Suppressor macrophage treated with lipopolysaccharide for 1 hour (primary cell): ENCODE data around the gene SLC9A5.
A peak's percentile ranks its signal among the peaks of the same experiment; 100 is the strongest.

Experiments
- DNase-seq, 3 donors: peaks; one replicate each; pipeline ENCODE4 v3.0.0-alpha.2; 2020 to 2022

SLC9A5 gene

GRCh38 chr16:67248401-67249177 is at the start of gene SLC9A5:
Gene SLC9A5 (plus strand): TSS chr16:67248979. CDS start chr16:67249015, 36 bp downstream.
- DNase-seq = peak in 1 of 3 donors; percentile 45

DNA sequence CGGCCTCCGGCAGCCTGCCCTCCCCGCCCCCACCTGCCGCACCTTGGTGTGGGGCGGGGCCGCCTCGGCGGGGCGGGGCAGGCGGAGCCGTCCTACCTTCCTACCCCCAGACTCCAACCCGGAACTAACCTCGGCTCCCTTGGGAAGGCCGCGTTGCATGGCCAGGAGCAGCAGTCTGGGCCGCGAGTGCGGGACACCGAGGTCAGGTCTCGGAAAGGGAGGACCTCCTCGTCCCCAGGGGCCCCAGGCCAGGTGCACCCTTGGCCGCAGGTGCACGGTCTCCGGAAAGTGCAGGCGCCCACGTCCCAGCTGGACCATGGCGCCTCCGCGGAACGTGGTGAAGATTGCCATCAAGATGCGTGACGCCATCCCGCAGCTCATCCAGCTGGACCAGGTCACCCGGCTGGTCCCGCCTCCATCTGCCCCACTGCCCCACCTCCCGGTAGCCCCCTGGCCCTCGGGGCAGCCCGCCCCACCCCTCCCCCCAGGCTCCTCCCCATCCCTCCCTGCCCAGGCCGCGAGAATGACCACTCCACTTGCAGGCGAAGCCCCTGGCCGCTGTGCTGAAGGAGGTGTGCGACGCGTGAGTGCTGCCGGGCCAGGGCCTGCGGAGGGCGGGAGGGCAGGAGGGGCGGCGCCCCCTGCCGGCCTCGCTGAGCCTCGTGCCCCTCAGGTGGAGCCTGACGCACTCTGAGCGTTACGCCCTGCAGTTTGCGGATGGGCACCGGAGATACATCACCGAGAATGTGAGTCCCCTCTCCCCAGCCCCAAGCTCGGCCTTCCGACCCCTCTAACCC is 49.6 kb upstream of the SLC9A5 start, which contains the start of gene ELMO3:
Gene ELMO3, plus strand, starts transcription at position 121 of the 797 bp plus-strand sequence. Its CDS starts 196 bp downstream, at position 317.
- DNase-seq = no peak

DNA sequence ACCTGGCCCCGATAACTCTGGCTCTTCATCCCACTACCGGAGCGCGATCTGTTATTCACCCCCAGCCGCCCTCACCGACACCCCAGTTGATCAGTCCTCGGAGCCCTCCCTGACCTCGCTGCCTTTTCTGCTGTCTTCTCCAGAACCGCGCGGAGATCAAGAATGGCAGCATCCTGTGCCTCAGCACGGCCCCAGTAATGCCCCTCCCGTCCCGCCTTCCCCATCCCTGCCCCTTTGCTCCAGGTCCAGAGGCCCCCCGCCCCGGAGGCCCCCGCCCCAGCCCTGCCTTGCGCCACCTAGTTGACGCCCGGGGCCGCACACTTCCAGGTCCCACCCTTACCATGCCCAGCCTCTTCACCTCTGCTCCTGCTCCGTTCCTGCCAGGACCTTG is 49.0 kb upstream of the SLC9A5 start:
- DNase-seq = no peak

- no peak for DNase-seq
These were observed 48.3 kb upstream of the SLC9A5 start for GRCh38 chr16:67200491-67200890.

DNA sequence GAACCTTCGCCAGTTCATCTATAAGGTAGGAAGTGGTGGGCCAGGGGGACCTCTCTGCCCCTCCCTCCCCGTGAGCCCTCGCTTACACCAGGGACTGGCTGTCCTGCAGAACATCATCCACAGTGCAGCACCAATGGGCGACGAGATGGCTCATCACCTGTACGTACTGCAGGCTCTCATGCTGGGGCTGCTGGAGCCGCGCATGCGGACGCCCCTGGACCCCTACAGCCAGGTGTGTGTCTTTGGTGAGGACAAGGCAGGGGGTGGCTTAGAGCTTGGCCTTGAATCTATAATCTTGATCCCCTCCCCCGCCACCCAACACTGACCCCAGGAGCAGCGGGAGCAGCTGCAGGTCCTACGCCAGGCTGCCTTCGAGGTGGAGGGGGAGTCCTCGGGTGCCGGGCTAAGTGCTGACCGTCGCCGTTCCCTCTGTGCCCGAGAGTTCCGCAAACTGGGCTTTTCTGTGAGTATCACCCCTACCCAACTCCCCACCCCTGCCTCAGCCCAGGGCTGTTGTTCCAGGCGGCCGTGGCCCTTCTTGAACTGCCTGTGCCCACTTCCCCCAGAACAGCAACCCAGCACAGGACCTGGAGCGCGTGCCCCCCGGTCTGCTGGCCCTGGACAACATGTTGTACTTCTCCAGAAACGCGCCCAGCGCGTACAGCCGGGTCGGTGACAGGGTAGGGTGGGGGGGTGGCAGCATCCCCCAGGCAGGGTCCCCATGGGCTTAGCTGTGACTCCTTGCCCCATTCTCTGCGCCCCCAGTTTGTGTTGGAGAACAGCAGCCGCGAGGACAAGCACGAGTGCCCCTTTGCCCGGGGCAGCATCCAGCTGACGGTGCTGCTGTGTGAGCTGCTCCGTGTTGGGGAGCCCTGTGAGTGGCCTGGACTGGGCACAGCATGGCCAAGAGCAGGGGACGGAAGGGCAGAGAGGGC is 47.1 kb upstream of the SLC9A5 start:
- no peak for DNase-seq

DNA sequence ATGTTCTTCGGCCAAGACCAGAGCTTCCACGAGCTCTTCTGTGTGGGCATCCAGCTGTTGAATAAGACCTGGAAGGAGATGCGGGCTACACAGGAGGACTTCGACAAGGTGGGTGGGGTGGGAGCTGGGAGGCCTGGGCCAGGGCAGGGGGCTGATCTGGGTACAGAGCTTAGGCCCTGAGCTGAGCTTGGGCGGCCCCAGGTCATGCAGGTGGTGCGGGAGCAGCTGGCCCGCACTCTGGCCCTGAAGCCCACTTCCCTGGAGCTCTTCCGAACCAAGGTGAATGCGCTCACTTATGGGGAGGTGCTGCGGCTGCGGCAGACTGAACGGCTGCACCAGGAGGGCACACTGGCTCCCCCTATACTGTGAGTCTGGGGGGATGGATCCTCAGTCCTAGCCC is 46.4 kb upstream of the SLC9A5 start:
- no peak for DNase-seq

- no peak for DNase-seq
These were observed 45.8 kb upstream of the SLC9A5 start for GRCh38 chr16:67202956-67203493.

GRCh38 chr16:67204076-67204475 is 44.7 kb upstream of the SLC9A5 start:
- no peak for DNase-seq

DNA sequence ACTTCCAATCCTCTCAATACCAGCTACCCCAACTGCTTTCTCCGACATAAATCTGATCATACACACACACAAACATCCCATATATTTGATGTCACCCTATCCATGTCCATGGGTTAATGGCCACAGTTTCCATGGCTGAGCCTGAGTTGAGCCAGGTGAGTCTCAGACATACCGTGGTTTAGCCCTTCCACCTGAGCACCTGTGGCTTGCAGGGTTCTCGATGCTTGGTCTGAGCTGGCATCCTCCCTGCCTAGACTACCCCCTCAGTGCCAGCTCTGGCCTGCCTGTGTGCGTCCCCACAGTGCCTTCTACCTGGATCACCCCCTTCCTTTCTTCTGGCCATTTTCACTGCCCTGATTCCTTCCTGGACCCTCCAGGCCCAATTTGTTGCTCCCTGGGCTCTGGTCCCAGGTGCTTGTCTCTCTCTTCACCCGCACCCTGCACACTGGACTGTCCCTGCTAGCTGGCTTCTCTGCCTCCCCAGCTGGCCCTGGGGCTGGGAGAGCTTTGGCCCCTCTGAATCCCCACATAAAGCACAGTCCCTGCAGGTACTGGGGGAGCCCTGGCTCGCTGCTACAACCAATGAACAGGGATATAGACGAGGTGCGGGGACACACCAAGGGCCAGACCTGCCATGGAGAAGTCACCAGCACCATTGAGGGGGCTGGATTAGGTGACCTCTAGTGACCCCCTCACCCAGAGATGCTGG is 42.5 kb upstream of the SLC9A5 start:
- DNase-seq = no peak

DNA sequence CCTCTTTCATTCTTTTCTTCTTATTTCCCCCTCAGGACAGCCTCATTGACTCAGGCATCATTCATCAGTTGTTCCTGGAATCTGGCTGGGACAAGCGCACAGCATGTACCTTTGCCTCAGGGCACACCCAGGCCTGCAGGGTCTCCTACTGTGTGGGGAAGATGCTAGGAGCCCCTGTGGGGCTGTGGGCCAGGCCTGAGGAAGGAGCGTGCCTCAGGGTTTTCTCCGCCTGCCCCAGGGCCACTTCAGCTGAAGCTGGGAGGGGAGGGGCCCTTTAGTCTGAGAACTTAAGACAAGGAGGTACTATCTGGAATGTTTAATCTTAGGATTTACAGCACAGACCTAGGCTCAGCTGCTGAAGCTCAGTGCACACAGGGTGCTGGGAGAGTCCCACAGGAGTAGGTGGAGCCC is 41.9 kb upstream of the SLC9A5 start:
- DNase-seq = no peak

- DNase-seq = peak in 1 of 3 donors; percentile 21
These were observed 41.3 kb upstream of the SLC9A5 start for GRCh38 chr16:67207249-67208091.

- no peak for DNase-seq
These were observed 40.5 kb upstream of the SLC9A5 start for GRCh38 chr16:67208154-67208896.

- no peak for DNase-seq
These were observed 39.2 kb upstream of the SLC9A5 start for GRCh38 chr16:67209565-67209964.

GRCh38 chr16:67210069-67210937 is 38.5 kb upstream of the SLC9A5 start:
- DNase-seq = no peak

- no peak for DNase-seq
These were observed 37.1 kb upstream of the SLC9A5 start for GRCh38 chr16:67211674-67212073.

DNA sequence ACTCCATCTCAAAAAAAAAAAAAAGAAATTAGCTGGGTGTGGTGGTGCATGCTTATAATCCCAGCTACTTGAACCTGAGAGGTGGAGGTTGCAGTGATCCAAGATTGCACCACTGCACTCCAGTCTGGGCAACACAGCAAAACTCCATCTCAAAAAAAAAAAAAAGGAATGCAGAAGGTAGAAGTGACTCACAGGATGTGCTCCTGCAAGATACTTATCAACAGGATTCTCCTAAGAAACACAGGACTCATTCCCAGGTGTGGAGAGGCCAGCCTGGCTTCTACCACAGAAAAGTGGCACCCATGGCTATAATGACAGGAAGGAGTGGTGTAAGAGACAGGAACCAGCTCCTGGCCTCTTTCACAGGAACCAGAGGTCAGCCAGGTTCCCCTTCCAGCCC is 36.0 kb upstream of the SLC9A5 start:
- DNase-seq = no peak

DNA sequence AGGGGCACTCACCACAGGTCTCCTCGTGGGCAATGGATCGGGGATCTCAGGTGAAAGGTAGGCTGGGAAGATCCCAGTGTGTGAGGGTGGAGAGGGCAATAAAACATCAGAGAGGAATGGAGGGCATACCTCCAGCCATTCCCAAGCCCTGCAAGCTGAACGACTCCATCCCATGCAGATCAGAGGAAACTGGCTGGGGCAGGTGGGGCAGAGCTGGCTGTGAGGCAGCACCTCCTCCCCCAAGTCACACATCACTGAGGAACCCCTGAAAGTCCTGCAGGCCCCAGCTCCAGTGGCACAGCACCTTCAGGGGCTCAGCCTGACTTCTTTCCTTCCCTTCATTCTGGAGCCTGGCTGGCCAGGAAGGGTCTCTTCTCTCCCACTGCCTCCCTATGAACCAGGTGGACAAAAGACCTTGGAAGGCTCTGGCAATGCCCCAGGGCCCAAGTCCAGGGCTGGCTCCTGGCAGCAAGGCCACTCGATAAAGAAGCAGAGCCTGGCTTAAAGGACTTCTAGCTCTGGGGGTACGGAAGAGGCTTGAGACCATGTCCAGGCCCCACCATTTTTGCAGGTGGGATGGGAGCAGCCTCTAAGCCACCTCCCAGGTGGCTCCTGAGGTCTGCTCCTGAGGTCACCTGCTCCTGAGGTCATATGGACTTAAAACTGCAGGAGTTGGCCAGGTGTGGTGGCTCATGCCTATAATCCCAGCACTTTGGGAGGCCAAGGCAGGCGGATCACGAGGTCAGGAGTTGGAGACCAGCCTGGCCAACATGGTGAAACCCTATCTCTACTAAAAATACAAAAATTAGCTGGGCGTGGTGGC is 35.4 kb upstream of the SLC9A5 start:
- no peak for DNase-seq

GRCh38 chr16:67215706-67216105 is 33.1 kb upstream of the SLC9A5 start:
- DNase-seq = peak; percentile 37 to 68 (median 65)
